Cardiac fibroblast (primary cell): ENCODE results near the gene FCN1.

Source experiments
- DNase-seq, 2 donors: peaks; one replicate each; pipeline versions ENCODE4 v3.0.0 to v3.0.0-alpha.2; 2010; ENCODE audit warnings: low read depth in 2 of 2
- H3K4me3 ChIP-seq, 2 donors: replicated peaks in 1 of 2; 1 replicate in 1 of 2; 2 replicates in 1 of 2; pipeline ENCODE4 v1.5.1; 2011; ENCODE audit warnings: low read depth in 2 of 2, low read length in 2 of 2, mild to moderate bottlenecking in 2 of 2, moderate library complexity in 1 of 2
- TF ChIP-seq, protein P1 (sequence below): IDR thresholded peaks from one replicate; pipeline ENCODE4 v1.5.1; 2011; ENCODE audit warnings: low read depth, mild to moderate bottlenecking, low read length, inconsistent platforms

The FCN1 gene

DNA sequence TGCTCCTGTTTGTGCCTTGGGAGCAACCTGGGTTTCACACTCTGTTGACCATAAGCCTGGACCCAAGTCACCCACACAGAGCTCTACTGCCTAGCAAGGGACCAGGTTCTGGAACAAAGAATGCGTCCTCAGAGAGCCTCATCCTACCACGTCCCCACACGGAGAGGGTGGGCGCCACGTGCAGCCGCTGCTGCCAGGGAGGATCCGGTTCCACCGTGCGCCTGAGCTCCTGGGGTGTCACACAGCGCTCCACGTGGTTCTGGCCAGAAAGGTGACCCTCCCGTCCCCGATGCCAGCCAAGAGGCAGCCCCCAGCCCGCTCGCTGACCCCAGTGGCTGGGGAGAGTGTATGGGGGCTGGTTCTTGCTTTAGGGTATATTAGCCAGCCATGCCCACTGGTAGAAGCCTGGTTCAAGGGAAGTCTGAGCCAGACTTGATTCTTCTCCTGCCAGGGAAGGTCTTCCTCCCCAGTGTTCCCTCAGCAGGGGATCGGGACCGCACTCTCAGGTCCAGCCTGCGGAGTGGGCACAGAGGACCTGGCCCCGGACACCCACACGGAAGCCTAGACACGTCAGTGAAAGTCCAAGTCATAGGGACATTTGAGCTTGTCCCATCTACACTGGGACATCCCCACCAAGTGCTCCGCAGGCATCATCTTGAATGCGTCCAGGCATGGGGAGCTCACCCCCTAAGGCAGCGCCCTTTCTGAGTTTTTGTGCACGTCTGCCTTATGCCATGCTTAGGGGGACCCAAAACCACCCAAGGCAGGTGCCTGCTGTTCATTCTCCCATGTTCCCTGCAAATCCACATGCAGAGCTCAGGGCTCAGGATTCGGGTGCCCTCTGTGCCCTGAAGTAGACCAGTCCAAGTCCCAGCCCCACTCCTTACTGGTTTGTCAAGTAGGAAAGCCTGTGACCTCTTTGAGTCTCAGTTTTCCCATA is 2.4 kb downstream of the FCN1 start:
- DNase-seq = no peak
- no peak overlapping the region for H3K4me3 ChIP-seq
- TF ChIP-seq, protein P1, sequence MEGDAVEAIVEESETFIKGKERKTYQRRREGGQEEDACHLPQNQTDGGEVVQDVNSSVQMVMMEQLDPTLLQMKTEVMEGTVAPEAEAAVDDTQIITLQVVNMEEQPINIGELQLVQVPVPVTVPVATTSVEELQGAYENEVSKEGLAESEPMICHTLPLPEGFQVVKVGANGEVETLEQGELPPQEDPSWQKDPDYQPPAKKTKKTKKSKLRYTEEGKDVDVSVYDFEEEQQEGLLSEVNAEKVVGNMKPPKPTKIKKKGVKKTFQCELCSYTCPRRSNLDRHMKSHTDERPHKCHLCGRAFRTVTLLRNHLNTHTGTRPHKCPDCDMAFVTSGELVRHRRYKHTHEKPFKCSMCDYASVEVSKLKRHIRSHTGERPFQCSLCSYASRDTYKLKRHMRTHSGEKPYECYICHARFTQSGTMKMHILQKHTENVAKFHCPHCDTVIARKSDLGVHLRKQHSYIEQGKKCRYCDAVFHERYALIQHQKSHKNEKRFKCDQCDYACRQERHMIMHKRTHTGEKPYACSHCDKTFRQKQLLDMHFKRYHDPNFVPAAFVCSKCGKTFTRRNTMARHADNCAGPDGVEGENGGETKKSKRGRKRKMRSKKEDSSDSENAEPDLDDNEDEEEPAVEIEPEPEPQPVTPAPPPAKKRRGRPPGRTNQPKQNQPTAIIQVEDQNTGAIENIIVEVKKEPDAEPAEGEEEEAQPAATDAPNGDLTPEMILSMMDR = no peak

DNA sequence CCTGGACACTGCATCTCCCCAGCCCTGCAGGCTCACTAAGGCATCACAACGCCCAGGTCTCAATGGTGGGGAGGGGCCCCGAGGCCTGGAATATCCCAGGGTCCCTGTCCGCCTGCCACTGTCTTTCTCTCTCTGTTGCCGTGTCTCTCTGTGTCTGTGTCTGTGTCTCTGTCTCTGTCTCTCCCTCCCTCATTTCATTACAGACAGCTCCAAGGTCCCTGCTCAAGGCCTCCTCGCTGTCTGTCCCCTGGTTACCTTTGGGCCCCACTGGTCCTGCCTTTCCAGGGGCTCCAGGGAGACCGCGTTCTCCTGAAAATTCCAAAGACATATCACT is 3.2 kb downstream of the FCN1 start:
- TF ChIP-seq, protein P1 = no peak
- no peak overlapping the region for H3K4me3 ChIP-seq
- DNase-seq = no peak

DNA sequence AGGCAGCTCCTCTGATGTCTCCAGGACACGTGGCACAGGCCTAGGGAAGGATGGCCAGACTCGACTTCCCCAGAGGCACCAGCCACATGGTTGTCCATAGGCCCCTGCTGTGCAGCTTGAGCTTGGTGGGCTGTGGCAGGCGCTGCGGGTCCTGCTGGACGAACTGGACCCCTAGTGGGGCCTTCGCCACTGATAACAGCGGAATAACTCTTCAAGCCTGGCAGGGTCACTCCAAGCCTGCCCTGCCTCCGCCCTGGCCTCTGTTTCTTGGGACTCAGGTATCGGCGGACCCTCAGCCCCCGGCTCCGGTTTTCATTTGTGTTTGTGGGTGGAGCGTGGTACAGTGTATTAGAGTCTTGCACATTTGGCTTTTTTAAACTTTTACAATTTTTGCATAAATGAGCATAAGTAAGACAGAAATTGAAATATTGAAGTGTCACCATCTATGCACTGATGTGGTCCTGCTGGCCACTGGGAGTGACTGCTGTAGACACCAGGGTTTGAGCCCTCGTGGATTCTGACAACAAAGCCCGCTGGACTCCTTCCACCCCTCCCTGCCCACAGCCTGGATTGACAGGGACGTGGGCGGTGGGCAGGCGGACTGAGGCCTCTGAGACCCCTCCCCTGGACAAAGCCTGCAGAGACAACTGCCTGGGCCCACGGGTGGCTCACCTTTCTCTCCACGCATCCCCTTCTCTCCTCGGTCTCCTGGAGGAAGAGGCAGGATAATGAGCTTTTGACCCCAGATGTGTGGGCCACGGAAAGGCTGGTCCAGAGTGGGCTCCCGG is 3.8 kb downstream of the FCN1 start:
- TF ChIP-seq, protein P1 = no peak
- DNase-seq = no peak

DNA sequence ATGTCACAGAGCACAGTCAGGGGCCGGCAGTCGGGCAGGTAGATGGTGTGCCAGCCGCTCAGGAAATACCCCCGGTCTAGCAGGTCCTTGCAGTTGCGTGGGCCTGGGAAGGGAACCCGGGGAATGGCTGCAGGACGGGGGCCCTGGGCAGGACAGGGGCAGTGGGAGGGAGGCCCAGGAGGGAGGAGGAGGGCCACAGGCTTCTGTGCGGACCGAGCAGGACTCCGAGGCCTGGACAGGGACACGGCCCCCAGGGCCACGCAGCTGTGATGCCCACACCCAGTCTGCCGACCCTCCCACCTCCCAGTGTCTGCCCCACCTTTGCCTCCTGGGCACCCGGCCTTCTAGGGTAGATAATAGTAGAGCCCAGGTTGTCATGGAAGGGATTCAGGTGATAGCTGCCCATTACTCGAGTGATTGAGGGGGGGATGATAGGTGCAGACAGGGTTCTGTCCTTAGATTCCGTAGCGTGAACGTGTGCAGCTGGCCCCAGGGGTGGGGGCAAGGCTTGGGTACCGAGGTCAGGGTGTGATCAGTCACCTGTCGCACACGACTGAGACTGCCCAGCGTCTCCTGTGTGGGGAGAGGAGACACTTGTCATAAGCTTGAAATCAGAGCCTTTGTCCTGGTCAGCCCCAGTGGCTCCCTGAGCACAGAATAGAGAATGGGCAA is 4.5 kb downstream of the FCN1 start:
- no peak overlapping the region for H3K4me3 ChIP-seq
- DNase-seq = no peak
- TF ChIP-seq, protein P1 = no peak

More for the DNA sequence above, 3.8 kb downstream of the FCN1 start:
- H3K4me3 ChIP-seq = no peak overlapping the region

DNA sequence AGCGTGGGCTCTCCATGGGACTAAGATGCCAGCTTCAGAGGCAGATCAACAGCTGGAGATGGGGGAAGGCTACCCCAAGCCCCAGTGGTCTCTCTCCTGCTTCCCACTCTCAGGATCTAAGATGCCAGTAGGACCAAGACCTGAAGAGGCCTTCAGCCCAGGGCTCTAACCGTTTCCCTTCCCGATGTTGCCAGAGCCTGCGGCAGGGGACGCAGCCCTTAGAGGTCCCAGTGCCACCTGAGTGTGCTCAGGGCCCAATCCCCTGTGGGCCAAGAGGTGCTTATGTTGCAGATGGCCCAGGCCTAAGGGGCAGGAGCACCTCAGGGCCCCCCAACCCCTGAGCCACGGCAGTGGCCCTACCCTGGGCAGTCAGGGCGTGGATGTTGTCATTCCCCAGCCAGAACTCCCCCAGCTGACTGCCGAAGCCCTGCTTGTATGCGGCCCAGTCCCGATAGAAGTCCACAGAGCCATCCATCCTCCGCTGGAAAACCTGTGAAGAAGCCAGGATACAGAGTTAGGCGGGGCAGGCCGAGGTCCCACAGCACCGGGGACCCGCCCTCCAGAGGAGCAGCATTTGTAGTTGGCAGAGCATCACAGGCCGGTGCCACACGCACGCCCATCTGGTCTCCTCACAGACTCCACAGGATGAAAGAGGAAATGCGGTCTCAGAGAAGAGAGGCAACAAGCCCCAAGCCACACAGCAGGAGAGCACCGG is 5.4 kb downstream of the FCN1 start:
- TF ChIP-seq, protein P1 = no peak
- no peak overlapping the region for H3K4me3 ChIP-seq
- no peak for DNase-seq
